HCT116 (cell line): Measurements from ENCODE around the gene FAM53B. TPM values are rescaled to one million over a fixed set of nuclear protein-coding genes. Genes with fewer than 3 reads are reported as not detected.

Experiments
- ATAC-seq: fragments of 200-7000 bp; cut with Tn5 transposase; 2 replicates; pipeline ENCODE4 v1.9.1; 2020; ENCODE audit warnings: mild to moderate bottlenecking, moderate library complexity
- BruUV-seq: library from RNA; stranded (reverse); fragments of 400-500 nt; replicated peaks from 2 replicates; lab custom pipeline; 2021; lab: Mats Ljungman, UMichigan
- CTCF ChIA-PET: fragments of 300-600 bp; sonication (Branson Sonifier 250); formaldehyde crosslinking; loops from one replicate; lab custom pipeline; 2021; ENCODE audit warnings: antibody characterized with exemption; lab: Charles Lee
- POLR2A ChIA-PET: fragments of 300-600, 350-600 bp; sonication (Branson Sonifier 250); formaldehyde crosslinking; loops from one replicate; lab custom pipeline; 2021; ENCODE audit warnings: antibody characterized with exemption; lab: Charles Lee
- RAD21 ChIA-PET, 2 experiments: fragments of 300-600 bp; sonication (Branson Sonifier 250); formaldehyde crosslinking; loops; one replicate each; lab custom pipeline; 2023; ENCODE audit warnings: low total read pairs in 2 of 2; ENCODE audit not compliant: uncharacterized antibody in 2 of 2, unreplicated experiment in 2 of 2, low non-redundant PET in 1 of 2; lab: Charles Lee
- DNase-seq: peaks from one replicate; pipeline ENCODE4 v3.0.0-alpha.2; 2010; ENCODE audit warnings: low read depth, low spot score
- H2AFZ ChIP-seq: fragments of 200-600 bp; shearing (Covaris generic), sonication (generic); 2 replicates; pipeline ENCODE4 v1.6.1; 2017; ENCODE audit warnings: low read depth, mixed run types, mixed read lengths, antibody characterized with exemption, low read length; ENCODE audit not compliant: poor library complexity, severe bottlenecking
- H3K27ac ChIP-seq: 2 replicates; pipeline ENCODE4 v1.5.1; 2012; ENCODE audit warnings: low read depth, low read length
- H3K27me3 ChIP-seq: fragments of 200-600 bp; sonication (generic); 2 replicates; pipeline ENCODE4 v1.6.1; 2016; ENCODE audit warnings: mixed run types, low read length, mixed read lengths; ENCODE audit not compliant: insufficient read depth
- H3K36me3 ChIP-seq, 2 experiments: fragments of 200-500 bp in 1 of 2; fragments of 200-600 bp in 1 of 2; sonication (Bioruptor generic) in 1 of 2; sonication (generic) in 1 of 2; 2 replicates each; pipeline versions ENCODE4 v1.5.1 to v1.6.1; 2014 to 2016; ENCODE audit warnings: low read length in 2 of 2, inconsistent platforms in 1 of 2, mixed read lengths in 1 of 2, mixed run types in 1 of 2; ENCODE audit not compliant: insufficient read depth in 2 of 2, control insufficient read depth in 1 of 2
- H3K4me1 ChIP-seq, 2 experiments: fragments of 200-600 bp in 1 of 2; sonication (generic) in 1 of 2; 2 replicates each; pipeline versions ENCODE4 v1.5.1 to v1.6.1; 2012 to 2017; ENCODE audit warnings: low read length in 2 of 2, inconsistent platforms in 1 of 2, mild to moderate bottlenecking in 1 of 2, mixed read lengths in 1 of 2, mixed run types in 1 of 2, moderate library complexity in 1 of 2; ENCODE audit not compliant: insufficient read depth in 2 of 2, control insufficient read depth in 1 of 2
- H3K4me2 ChIP-seq: fragments of 200-600 bp; sonication (generic); 2 replicates; pipeline ENCODE4 v1.6.1; 2017; ENCODE audit warnings: mixed run types, low read length, mixed read lengths
- H3K4me3 ChIP-seq, 2 experiments: fragments of 200-600 bp in 1 of 2; sonication (generic) in 1 of 2; replicated peaks in 1 of 2; 2 replicates each; pipeline ENCODE4 v1.5.1; 2011 to 2016; ENCODE audit warnings: low read length in 2 of 2, control low read depth in 1 of 2, low read depth in 1 of 2, mild to moderate bottlenecking in 1 of 2, mixed read lengths in 1 of 2, mixed run types in 1 of 2
- H3K79me2 ChIP-seq: fragments of 200-600 bp; sonication (generic); 2 replicates; pipeline ENCODE4 v1.6.1; 2017; ENCODE audit warnings: mild to moderate bottlenecking, mixed run types, low read length, moderate library complexity, mixed read lengths; ENCODE audit not compliant: insufficient read depth
- H3K9ac ChIP-seq: fragments of 200-600 bp; sonication (generic); 2 replicates; pipeline ENCODE4 v1.6.1; 2016; ENCODE audit warnings: low read length, mixed read lengths
- H3K9me2 ChIP-seq: fragments of 200-600 bp; sonication (generic), shearing (Covaris generic); 2 replicates; pipeline ENCODE4 v1.6.1; 2017; ENCODE audit warnings: mixed run types, mild to moderate bottlenecking, moderate library complexity; ENCODE audit not compliant: insufficient read depth
- H3K9me3 ChIP-seq, 2 experiments: fragments of 200-500 bp in 1 of 2; fragments of 200-600 bp in 1 of 2; sonication (Bioruptor generic) in 1 of 2; sonication (generic) in 1 of 2; 2 replicates each; pipeline ENCODE4 v1.6.1; 2014 to 2017; ENCODE audit warnings: low read length in 2 of 2, mixed read lengths in 2 of 2, inconsistent platforms in 1 of 2, low read depth in 1 of 2, mild to moderate bottlenecking in 1 of 2, mixed run types in 1 of 2, moderate library complexity in 1 of 2; ENCODE audit not compliant: control insufficient read depth in 1 of 2, insufficient read depth in 1 of 2
- H4K20me1 ChIP-seq: fragments of 200-600 bp; sonication (generic), shearing (Covaris generic); 2 replicates; pipeline ENCODE4 v1.6.1; 2017; ENCODE audit warnings: mixed run types, mild to moderate bottlenecking, moderate library complexity; ENCODE audit not compliant: insufficient read depth
- ATF3 ChIP-seq: IDR thresholded peaks from 2 replicates; pipeline ENCODE4 v1.6.1; 2012
- CBX3 ChIP-seq: IDR thresholded peaks from 2 replicates; pipeline ENCODE4 v1.6.1; 2012; ENCODE audit warnings: low read depth
- EGR1 ChIP-seq: IDR thresholded peaks from 2 replicates; pipeline ENCODE4 v1.6.1; 2012; ENCODE audit warnings: low read depth
- JUND ChIP-seq: IDR thresholded peaks from 2 replicates; pipeline ENCODE4 v1.6.1; 2012
- MAX ChIP-seq: IDR thresholded peaks from 2 replicates; pipeline ENCODE4 v1.6.1; 2012
- POLR2A ChIP-seq: IDR thresholded peaks from 2 replicates; pipeline ENCODE4 v1.7.0; 2011; ENCODE audit warnings: borderline replicate concordance; ENCODE audit not compliant: insufficient read depth, insufficient read length; ENCODE audit errors: extremely low read depth
- POLR2AphosphoS5 ChIP-seq: IDR thresholded peaks from 2 replicates; pipeline ENCODE4 v1.6.1; 2011; ENCODE audit warnings: mild to moderate bottlenecking, low read depth, low read length, moderate library complexity
- RAD21 ChIP-seq: IDR thresholded peaks from 2 replicates; pipeline ENCODE4 v1.6.1; 2012; ENCODE audit warnings: low read depth, mild to moderate bottlenecking
- REST ChIP-seq: IDR thresholded peaks from 2 replicates; pipeline ENCODE4 v1.6.1; 2012; ENCODE audit warnings: low read depth
- SP1 ChIP-seq: IDR thresholded peaks from 2 replicates; pipeline ENCODE4 v1.6.1; 2012; ENCODE audit warnings: low read depth
- SRF ChIP-seq: IDR thresholded peaks from 2 replicates; pipeline ENCODE4 v1.6.1; 2012; ENCODE audit warnings: low read depth
- YY1 ChIP-seq: IDR thresholded peaks from 2 replicates; pipeline ENCODE4 v1.6.1; 2011; ENCODE audit warnings: low read length, low read depth, moderate library complexity, mild to moderate bottlenecking; ENCODE audit not compliant: insufficient replicate concordance; ENCODE audit errors: extremely low read depth
- ZBTB33 ChIP-seq: IDR thresholded peaks from 2 replicates; pipeline ENCODE4 v1.6.1; 2011; ENCODE audit warnings: mild to moderate bottlenecking, low read length, moderate library complexity; ENCODE audit not compliant: insufficient replicate concordance; ENCODE audit errors: extremely low read depth
- ZFX ChIP-seq: fragments of 450-650 bp; IDR thresholded peaks from 2 replicates; pipeline ENCODE4 v1.6.1; 2017
- intact Hi-C: fragments of 100-400 bp; cut with micrococcal nuclease; formaldehyde crosslinking; loops from 2 replicates; pipeline ENCODE4 v1.10.0; 2022
- total RNA-seq: library from RNA; stranded (reverse); gene quantifications from one replicate; pipeline ENCODE4 v1.2.1, GENCODE V29; 2021; ENCODE audit not compliant: unreplicated experiment

FAM53B gene
- total RNA-seq, 1 experiment from 2014 or later: 19.6 TPM

- TF ChIP-seq REST: no peak
- TF ChIP-seq SP1: no peak
- no peak for TF ChIP-seq RAD21
- TF ChIP-seq ZFX: no peak
- no peak for TF ChIP-seq SRF
- TF ChIP-seq, all 23 proteins: peak for 0
Observed at GRCh38 chr10:124713679-124714255, 30.4 kb downstream of the FAM53B start (continued).

- Histone ChIP-seq H3K4me2 (no peak overlapping the region), H3K36me3 (no peaks in the 10 kb centered on the region), H3K27me3 (no peaks in the 10 kb centered on the region), H3K79me2 (no peaks in the 10 kb centered on the region; the same call in 1 of the 2 replicates), H3K4me1 (peaks cover 17 to 27% of the 10 kb centered on the region in 2 experiments; a peak in 3 of 4 replicates), H3K9me3 (no peaks in the 10 kb centered on the region), H3K4me3 (no peak overlapping the region), H2AFZ (no peak overlapping the region), H4K20me1 (no peaks in the 10 kb centered on the region), H3K9ac (no peak overlapping the region), H3K9me2 (no peaks in the 10 kb centered on the region), H3K27ac (no peak overlapping the region)
- ChIA-PET CTCF (interaction anchor here (1.2 kb wide), 1 partner anchor 29 kb away, joined by 3 read pairs; no protein-coding TSS in a partner anchor), POLR2A (no interaction called here), RAD21 (no interaction called here)
- BruUV-seq: no TSS peak
- intact Hi-C loops: no loop called here
- DNase-seq: no peak
- no peak for ATAC-seq
- TF ChIP-seq POLR2AphosphoS5 (no peak), ZFX (no peak), MAX (no peak), ATF3 (no peak), EGR1 (no peak), ZBTB33 (no peak), REST (no peak), JUND (no peak), SRF (no peak), POLR2A (no peak), YY1 (no peak), CBX3 (no peak)
Observed at GRCh38 chr10:124712704-124713407, 31.3 kb downstream of the FAM53B start.
